ENCODE data around the gene FGD5. TPM values are rescaled to one million over a fixed set of nuclear protein-coding genes. Genes with fewer than 3 reads are reported as not detected.

FGD5 gene
- total RNA-seq, 4 donors from 2014 or later: 0.80 to 12.0 (median 3.9) TPM

GRCh38 chr3:14915636-14916222, 97.0 kb downstream of the FGD5 start:
- peak in 1 of 6 experiments; percentile 19 for TF ChIP-seq CTCF (IDR thresholded peaks at IDR 0.05)
- no peak for TF ChIP-seq POLR2A (IDR thresholded peaks at IDR 0.05)
- no peak overlapping the region for H3K4me3 ChIP-seq
- H3K9me3 ChIP-seq: no peaks in the 10 kb centered on the region
- H3K36me3 ChIP-seq: peaks cover 0 to 11% (median 0%) of the 10 kb centered on the region in 3 donors
- no peak for DNase-seq
- H3K27ac ChIP-seq: no peak overlapping the region
- H3K27me3 ChIP-seq: peaks cover 0 to 28% (median 0%) of the 10 kb centered on the region in 4 donors
- H3K4me1 ChIP-seq: peaks cover 0 to 3% (median 0%) of the 10 kb centered on the region in 3 donors
- WGBS, 2 donors: 33 to 79% methylated on average over 2 to 3 of the region's 3 CpGs
- intact Hi-C loops (cut with DNase I): loop anchor here (5.0 to 10.0 kb wide), 2 partner anchors 238 to 411 kb away; partner anchors contain the start of gene C3orf20

- Histone ChIP-seq H3K27ac (no peak overlapping the region), H3K4me1 (peaks cover 4 to 12% (median 5%) of the 10 kb centered on the region in 3 donors), H3K9me3 (no peaks in the 10 kb centered on the region), H3K36me3 (peaks cover 0 to 25% (median 0%) of the 10 kb centered on the region in 3 donors), H3K4me3 (no peak overlapping the region), H3K27me3 (peaks cover 0 to 23% (median 0%) of the 10 kb centered on the region in 4 donors)
- DNase-seq: no peak
- intact Hi-C loops (cut with DNase I): loop anchor here (5.0 to 10.0 kb wide), 2 partner anchors 241 to 414 kb away; partner anchors contain the start of gene C3orf20
- TF ChIP-seq CTCF (IDR thresholded peaks at IDR 0.05) (no peak), POLR2A (IDR thresholded peaks at IDR 0.05) (no peak)
- 38 to 64% methylated on average over 9 to 11 of the region's 13 CpGs for WGBS, 2 donors
Measured at GRCh38 chr3:14918356-14918860, 99.6 kb downstream of the FGD5 start.

GRCh38 chr3:14920536-14920935, 101.8 kb downstream of the FGD5 start:
- no peak for DNase-seq
- intact Hi-C loops (cut with DNase I): loop anchor here (5.0 kb wide), 1 partner anchor 128 kb away; no protein-coding TSS in a partner anchor
- WGBS, 2 donors: 84 to 85% methylated on average over 5 of the region's 5 CpGs
- H3K27ac ChIP-seq: peak overlapping the region in 1 of 4 donors; percentile 26
- H3K9me3 ChIP-seq: no peaks in the 10 kb centered on the region
- TF ChIP-seq POLR2A (IDR thresholded peaks at IDR 0.05) (no peak), CTCF (IDR thresholded peaks at IDR 0.05) (no peak)
- peaks cover 0 to 31% (median 0%) of the 10 kb centered on the region in 3 donors for H3K36me3 ChIP-seq
- no peak overlapping the region for H3K4me3 ChIP-seq
- H3K27me3 ChIP-seq: peaks cover 0 to 10% (median 0%) of the 10 kb centered on the region in 4 donors
- peaks cover 4 to 12% (median 5%) of the 10 kb centered on the region in 3 donors for H3K4me1 ChIP-seq

- Histone ChIP-seq H3K4me3 (no peak overlapping the region), H3K4me1 (peaks cover 4 to 12% (median 5%) of the 10 kb centered on the region in 3 donors), H3K27ac (peak overlapping the region in 1 of 4 donors; percentile 26), H3K9me3 (no peaks in the 10 kb centered on the region), H3K27me3 (peaks cover 0 to 6% (median 0%) of the 10 kb centered on the region in 4 donors), H3K36me3 (peaks cover 0 to 31% (median 0%) of the 10 kb centered on the region in 3 donors)
- intact Hi-C loops (cut with DNase I): loop anchor here (5.0 kb wide), 1 partner anchor 129 kb away; no protein-coding TSS in a partner anchor
- peak; percentile 91 to 99 (median 98) for TF ChIP-seq CTCF (IDR thresholded peaks at IDR 0.05)
- TF ChIP-seq POLR2A (IDR thresholded peaks at IDR 0.05): no peak
- WGBS, 2 donors: 7 to 44% methylated on average over 3 to 6 of the region's 10 CpGs
- peak; percentile 55 for DNase-seq
Measured at GRCh38 chr3:14921034-14921616, 102.4 kb downstream of the FGD5 start.

All from esophagus squamous epithelium (tissue), 5 donors.